PC-9 (cell line): ENCODE results near the gene KIAA1217.

Experiments
- CTCF ChIP-seq: fragments of 200-600 bp; sonication (generic); conservative IDR thresholded peaks from 2 replicates; pipeline ENCODE4 v1.6.1; 2017; ENCODE audit warnings: mixed run types, antibody characterized with exemption, mild to moderate bottlenecking, moderate library complexity
- EZH2 ChIP-seq: fragments of 200-600 bp; sonication (generic); IDR thresholded peaks from 2 replicates; pipeline ENCODE4 v1.8.0; 2017; ENCODE audit warnings: antibody characterized with exemption, low read depth

GRCh38 chr10:24235471-24235870 is 26.5 kb downstream of the KIAA1217 start:
- TF ChIP-seq CTCF (no peak), EZH2 (no peak)
